ENCODE data around the gene CPSF2.
"Not testable (repeated sequence)": the region's sequence is repeated elsewhere in the genome, so short reads cannot be mapped to it uniquely, and the experiment has no call there.

Gene CPSF2

GRCh38 chr14:92160619-92161018 lies 38.9 kb downstream of the CPSF2 start:
- no peak for DNase-seq (ENCODE audit: low spot score)

- no peak for DNase-seq (ENCODE audit: low spot score)
Observed at GRCh38 chr14:92161521-92161920, 39.8 kb downstream of the CPSF2 start.

GRCh38 chr14:92164958-92165357 lies 43.2 kb downstream of the CPSF2 start:
- no peak for DNase-seq (ENCODE audit: low spot score)

GRCh38 chr14:92173668-92174067 lies 51.9 kb downstream of the CPSF2 start:
- DNase-seq (ENCODE audit: low spot score): no peak

- no peak for DNase-seq (ENCODE audit: low spot score)
Observed at GRCh38 chr14:92175811-92176210, 54.0 kb downstream of the CPSF2 start.

- DNase-seq (ENCODE audit: low spot score): no peak
Observed at GRCh38 chr14:92176476-92176875, 54.7 kb downstream of the CPSF2 start.

- not testable (repeated sequence) for DNase-seq (ENCODE audit: low spot score)
Observed at GRCh38 chr14:92179178-92179577, 57.4 kb downstream of the CPSF2 start.

GRCh38 chr14:92185559-92185958 lies 63.8 kb downstream of the CPSF2 start:
- DNase-seq (ENCODE audit: low spot score): no peak

GRCh38 chr14:92187616-92188015 lies 65.8 kb downstream of the CPSF2 start:
- DNase-seq (ENCODE audit: low spot score): not testable (repeated sequence)

- no peak for DNase-seq (ENCODE audit: low spot score)
Observed at GRCh38 chr14:92190768-92191167, 69.0 kb downstream of the CPSF2 start.

GRCh38 chr14:92198804-92199203 lies 77.0 kb downstream of the CPSF2 start:
- no peak for DNase-seq (ENCODE audit: low spot score)

- DNase-seq (ENCODE audit: low spot score): no peak
Observed at GRCh38 chr14:92199763-92200162, 78.0 kb downstream of the CPSF2 start.

GRCh38 chr14:92203116-92203515 lies 81.3 kb downstream of the CPSF2 start:
- no peak for DNase-seq (ENCODE audit: low spot score)

- no peak for DNase-seq (ENCODE audit: low spot score)
Observed at GRCh38 chr14:92204792-92205191, 83.0 kb downstream of the CPSF2 start.

- peak; percentile 57 for DNase-seq (ENCODE audit: low spot score)
Observed at GRCh38 chr14:92207012-92207927, 85.5 kb downstream of the CPSF2 start.

GRCh38 chr14:92207928-92208265 lies 86.1 kb downstream of the CPSF2 start:
- DNase-seq (ENCODE audit: low spot score): no peak

- DNase-seq (ENCODE audit: low spot score): no peak
Observed at GRCh38 chr14:92209141-92209540, 87.4 kb downstream of the CPSF2 start.

GRCh38 chr14:92213125-92213524 lies 91.4 kb downstream of the CPSF2 start:
- not testable (repeated sequence) for DNase-seq (ENCODE audit: low spot score)

- DNase-seq (ENCODE audit: low spot score): no peak
Observed at GRCh38 chr14:92215579-92215978, 93.8 kb downstream of the CPSF2 start.

GRCh38 chr14:92217936-92218335 lies 96.2 kb downstream of the CPSF2 start:
- DNase-seq (ENCODE audit: low spot score): no peak
